PFSK-1 (cell line): ENCODE measurements around the gene MYDGF.

Experiments used
- FOXP2 ChIP-seq: optimal IDR thresholded peaks from 2 replicates; pipeline ENCODE3; 2011; ENCODE audit warnings: borderline replicate concordance, control low read depth, inconsistent platforms; ENCODE audit not compliant: insufficient read depth; ENCODE audit errors: extremely low read length, extremely low read depth
- POLR2AphosphoS5 ChIP-seq: IDR thresholded peaks from 2 replicates; pipeline ENCODE4 v1.6.1; 2012; ENCODE audit warnings: low read depth, mild to moderate bottlenecking, control low read depth, low read length, moderate library complexity
- SIN3A ChIP-seq: IDR thresholded peaks from 2 replicates; pipeline ENCODE4 v1.6.1; 2012; ENCODE audit warnings: mild to moderate bottlenecking, low read length, moderate library complexity, borderline replicate concordance; ENCODE audit not compliant: insufficient read depth
- TAF1 ChIP-seq: IDR thresholded peaks from 2 replicates; pipeline ENCODE4 v1.6.1; 2012; ENCODE audit warnings: low read length, control low read depth, borderline replicate concordance; ENCODE audit not compliant: insufficient read depth
- TF ChIP-seq, protein P1 (sequence below), 2 experiments: IDR thresholded peaks; 2 replicates each; pipeline versions ENCODE4 v1.6.1 to v1.8.0; 2011 to 2012; ENCODE audit warnings: low read depth in 2 of 2, low read length in 2 of 2, control low read depth in 1 of 2, inconsistent platforms in 1 of 2, mild to moderate bottlenecking in 1 of 2, moderate library complexity in 1 of 2; ENCODE audit not compliant: insufficient read depth in 1 of 2

- TF ChIP-seq TAF1 = no peak
- TF ChIP-seq POLR2AphosphoS5 = no peak
- TF ChIP-seq, protein P1, sequence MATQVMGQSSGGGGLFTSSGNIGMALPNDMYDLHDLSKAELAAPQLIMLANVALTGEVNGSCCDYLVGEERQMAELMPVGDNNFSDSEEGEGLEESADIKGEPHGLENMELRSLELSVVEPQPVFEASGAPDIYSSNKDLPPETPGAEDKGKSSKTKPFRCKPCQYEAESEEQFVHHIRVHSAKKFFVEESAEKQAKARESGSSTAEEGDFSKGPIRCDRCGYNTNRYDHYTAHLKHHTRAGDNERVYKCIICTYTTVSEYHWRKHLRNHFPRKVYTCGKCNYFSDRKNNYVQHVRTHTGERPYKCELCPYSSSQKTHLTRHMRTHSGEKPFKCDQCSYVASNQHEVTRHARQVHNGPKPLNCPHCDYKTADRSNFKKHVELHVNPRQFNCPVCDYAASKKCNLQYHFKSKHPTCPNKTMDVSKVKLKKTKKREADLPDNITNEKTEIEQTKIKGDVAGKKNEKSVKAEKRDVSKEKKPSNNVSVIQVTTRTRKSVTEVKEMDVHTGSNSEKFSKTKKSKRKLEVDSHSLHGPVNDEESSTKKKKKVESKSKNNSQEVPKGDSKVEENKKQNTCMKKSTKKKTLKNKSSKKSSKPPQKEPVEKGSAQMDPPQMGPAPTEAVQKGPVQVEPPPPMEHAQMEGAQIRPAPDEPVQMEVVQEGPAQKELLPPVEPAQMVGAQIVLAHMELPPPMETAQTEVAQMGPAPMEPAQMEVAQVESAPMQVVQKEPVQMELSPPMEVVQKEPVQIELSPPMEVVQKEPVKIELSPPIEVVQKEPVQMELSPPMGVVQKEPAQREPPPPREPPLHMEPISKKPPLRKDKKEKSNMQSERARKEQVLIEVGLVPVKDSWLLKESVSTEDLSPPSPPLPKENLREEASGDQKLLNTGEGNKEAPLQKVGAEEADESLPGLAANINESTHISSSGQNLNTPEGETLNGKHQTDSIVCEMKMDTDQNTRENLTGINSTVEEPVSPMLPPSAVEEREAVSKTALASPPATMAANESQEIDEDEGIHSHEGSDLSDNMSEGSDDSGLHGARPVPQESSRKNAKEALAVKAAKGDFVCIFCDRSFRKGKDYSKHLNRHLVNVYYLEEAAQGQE (IDR thresholded peaks at IDR 0.05; ENCODE audit: insufficient read depth in 1 of 2, low read depth in 2 of 2, low read length in 2 of 2) = no peak
- TF ChIP-seq FOXP2 = no peak
- no peak for TF ChIP-seq SIN3A
Observed at GRCh38 chr19:4660181-4660791, 9.9 kb downstream of the MYDGF start.
